Stimulated activated CD4-positive, alpha-beta T cell treated with anti-CD3 and anti-CD28 coated beads, TNF-alpha, amount 100 ng/mL, for 24 hours (primary cell): Measurements from ENCODE around the gene DNAJC6.
"Not testable (repeated sequence)": the region's sequence is repeated elsewhere in the genome, so short reads cannot be mapped to it uniquely, and the experiment has no call there.

Source experiments
- DNase-seq, 3 experiments: peaks; one replicate each; pipeline ENCODE4 v3.0.0-alpha.2; 2020; ENCODE audit warnings: low read depth in 3 of 3

The DNAJC6 gene

DNA sequence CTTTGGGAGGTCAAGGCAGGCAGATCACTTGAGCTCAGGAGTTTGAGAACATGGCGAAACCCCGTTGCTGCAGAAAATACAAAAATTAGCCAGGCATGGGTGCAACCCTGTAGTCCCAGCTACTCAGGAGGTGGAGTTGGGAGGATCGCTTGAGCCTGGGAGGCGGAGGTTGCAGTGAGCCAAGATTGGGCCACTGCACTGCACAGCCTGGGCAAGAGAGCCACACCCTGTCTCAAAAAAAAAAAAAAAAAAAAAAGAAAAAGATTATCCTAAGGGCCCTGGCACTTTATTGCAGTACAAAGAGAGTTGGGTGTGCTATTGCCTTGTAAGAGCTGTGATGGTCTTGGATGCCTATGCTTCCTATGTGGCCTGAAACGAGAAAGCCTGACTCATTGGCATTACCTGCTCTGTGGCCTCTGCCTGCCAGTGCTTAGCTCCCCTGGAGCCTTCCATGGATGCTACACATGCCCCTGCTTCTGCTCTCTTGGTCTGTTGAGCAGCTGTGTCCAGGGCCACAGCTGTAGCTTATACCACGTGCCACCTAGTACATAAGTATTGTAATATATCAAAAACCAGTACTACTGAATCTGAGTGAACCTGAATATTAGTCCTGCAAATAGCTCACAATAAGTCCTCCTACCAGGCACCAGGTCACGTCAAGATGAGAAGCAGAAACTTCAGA is 45.8 kb downstream of the DNAJC6 start:
- DNase-seq, result no peak

DNA sequence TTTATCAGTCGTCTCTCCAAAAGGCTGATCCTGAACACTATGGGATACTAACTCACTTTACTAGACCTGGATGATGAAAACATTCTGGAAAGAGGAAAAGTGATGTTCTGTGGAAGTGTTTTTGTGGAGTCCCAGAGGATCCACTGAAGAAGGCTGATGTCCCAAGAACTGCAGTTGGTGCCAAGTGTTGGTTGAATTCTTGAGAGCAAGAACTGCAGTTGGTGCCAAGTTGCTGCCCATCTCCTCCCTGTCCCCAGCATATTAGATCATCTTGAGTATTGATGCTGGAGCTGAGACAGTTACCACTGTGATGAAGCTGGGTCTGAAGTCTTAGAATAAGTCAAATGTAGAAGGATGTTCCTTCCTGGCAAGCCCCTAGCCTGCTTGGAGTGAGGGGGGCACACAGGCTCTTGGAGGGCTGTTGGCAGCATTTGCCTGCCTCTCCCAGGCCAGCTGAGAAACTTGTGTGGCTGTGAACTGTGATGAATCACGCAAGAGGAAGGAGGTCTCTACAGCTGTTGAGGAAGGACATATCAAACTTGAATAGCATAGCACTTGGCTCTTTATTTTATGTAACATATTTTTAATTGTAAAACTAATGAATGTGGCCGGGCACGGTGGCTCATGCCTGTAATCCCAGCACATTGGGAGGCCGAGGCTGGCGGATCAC is 48.1 kb downstream of the DNAJC6 start:
- DNase-seq, result no peak

GRCh38 chr1:65359888-65360287 is 50.5 kb downstream of the DNAJC6 start:
- DNase-seq, result no peak

DNA sequence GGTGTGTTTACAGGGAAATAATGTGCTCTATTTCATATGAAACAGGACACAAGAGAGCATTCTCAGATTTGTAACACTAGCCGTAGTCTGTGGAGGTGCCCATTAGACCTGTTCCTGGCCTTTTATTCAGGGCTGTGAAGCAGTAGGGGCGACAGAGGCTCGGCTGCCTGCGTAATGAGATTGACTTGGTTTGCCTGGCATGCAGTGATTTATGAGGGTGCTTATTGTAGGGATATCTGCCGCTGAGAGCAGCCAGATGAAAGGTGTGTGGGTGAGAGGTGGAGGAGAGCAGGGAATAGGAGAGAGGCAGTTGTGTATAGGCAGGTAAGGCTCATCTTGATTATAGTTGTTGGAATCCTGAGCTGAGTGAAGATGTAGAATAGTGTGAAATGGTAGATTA is 51.3 kb downstream of the DNAJC6 start:
- no peak for DNase-seq

- DNase-seq, result no peak
These were observed 53.2 kb downstream of the DNAJC6 start for GRCh38 chr1:65362545-65362944.

DNA sequence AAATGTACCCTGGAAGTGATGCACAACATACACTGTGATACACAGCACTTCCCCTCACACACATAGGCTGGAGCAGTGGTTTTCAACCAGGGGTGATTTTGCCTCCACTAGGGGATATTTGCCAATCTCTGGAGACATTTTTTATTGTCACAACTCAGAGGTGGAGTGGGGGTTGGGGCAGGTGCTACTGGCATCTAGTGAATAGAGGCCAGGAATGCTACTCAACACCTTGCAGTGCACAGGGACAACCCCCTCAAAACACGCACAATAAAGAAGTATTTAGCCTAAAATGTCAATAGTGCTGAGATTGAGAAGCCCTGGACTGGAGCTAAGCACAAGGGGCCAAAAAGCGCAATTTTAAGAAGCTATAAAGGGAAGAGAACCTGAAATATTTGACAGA is 54.1 kb downstream of the DNAJC6 start:
- no peak for DNase-seq

DNA sequence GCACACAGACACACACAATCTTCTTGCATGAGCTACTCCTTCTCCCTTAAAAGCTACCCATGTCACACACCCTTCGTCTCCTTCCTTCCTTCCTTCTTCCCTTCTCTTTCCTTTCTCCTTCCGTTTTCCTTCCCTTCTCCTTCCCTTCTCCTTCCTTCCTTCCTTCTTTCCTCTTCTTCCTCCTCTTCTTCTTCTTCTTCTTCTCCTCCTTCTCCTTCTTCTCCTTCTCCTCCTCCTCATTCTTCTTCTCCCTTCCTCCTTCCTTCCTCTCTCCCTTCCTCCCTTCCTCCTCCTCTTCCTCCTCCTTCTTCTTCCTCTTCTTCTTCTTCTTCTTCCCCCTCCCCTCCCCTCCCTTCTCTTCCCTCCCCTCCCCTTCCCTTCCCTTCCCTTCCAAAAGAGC is 59.1 kb downstream of the DNAJC6 start:
- no peak for DNase-seq

GRCh38 chr1:65371544-65371943 is 62.2 kb downstream of the DNAJC6 start:
- no peak for DNase-seq

- DNase-seq, result no peak
These were observed 63.2 kb downstream of the DNAJC6 start for GRCh38 chr1:65372557-65372956.

DNA sequence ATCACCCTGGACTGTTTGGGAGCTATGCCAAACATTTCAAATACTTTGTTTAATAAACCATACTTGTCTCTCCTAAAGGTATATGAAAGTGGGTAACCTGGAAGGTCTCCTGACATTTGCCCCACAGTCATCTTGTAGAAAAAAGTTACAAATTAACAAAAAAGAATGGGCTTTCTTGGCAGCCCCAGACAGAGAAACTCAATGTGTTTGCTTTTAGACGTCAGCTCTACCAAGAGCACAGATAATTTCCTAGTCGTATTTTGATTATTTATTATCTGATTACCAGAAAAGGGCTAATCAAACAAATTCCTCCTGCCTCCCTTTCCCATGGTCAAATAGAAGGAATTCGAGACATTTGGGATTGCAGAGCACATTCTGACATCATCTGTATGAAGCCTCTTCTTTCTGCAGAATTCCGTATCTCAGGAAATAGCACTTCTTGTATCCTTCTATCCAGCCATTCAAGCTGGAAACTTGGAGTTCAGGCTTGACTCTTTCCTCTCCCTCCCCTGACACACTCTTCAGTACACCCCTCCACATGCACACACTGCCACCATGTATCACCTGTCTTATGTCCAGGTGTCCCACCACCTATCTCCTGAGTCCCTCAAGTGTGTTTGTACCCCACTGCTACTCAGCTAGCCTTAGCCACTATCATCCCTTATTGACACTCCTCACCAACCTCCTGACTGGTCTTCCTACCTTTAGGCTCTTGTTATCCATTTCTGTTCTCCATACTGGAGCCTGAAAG is 68.3 kb downstream of the DNAJC6 start:
- no peak for DNase-seq

GRCh38 chr1:65378247-65378946 is 69.1 kb downstream of the DNAJC6 start:
- no peak for DNase-seq

DNA sequence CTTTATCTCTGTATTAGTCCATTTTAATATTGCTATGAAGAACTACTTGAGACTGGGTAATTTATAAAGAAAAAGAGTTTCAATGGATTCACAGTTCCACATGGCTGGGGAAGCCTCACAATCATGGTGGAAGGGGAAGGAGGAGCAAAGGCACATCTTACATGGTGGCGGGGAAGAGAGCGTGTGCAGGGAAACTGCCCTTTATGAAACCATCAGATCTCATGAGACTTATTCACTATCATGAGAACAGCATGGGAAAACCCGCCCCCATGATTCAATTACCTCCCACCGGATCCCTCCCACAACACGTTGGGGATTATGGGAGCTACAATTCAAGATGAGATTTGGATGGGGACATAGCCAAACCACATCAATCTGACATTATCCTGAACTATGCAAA is 75.1 kb downstream of the DNAJC6 start:
- not testable (repeated sequence) for DNase-seq

DNA sequence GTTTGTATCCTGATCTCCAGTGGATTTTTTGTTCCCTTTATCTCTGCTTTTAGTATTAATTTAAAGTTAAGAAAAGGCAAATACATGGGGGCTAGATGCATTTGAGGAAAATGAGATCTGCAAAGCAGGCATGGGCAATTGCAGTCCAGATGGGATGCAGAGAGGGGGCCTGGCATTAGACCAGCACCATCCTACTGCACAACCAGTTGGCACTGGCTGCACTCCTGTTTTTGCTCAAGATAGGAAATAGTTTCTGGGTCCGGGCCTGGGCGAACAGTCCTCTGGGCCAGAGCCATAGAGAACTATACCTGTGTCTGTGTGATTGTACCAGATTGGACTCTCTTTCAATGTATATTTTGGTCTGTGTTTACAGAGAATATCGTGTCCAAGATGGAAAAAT is 77.1 kb downstream of the DNAJC6 start:
- no peak for DNase-seq

DNA sequence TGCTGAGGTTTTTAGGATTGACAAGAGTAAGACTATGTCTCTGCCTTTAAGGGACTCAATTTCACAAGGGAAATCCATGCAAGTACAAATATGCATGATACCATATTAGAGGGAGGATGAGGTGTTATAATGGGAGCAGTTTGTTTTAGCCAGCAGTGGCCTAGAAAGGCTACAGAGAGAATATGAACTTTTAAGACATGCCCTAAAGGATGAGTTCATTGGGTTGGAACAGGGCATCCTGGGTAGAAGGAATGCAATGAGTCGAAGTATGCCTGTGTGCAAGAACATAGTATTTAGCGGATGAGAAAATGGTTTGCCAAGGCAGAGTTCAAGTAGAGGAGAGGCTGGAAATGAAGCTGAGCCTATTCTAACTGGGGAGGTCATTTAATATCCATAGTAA is 78.5 kb downstream of the DNAJC6 start:
- DNase-seq, result no peak

- DNase-seq, result no peak
These were observed 79.8 kb downstream of the DNAJC6 start for GRCh38 chr1:65388908-65389695.

DNA sequence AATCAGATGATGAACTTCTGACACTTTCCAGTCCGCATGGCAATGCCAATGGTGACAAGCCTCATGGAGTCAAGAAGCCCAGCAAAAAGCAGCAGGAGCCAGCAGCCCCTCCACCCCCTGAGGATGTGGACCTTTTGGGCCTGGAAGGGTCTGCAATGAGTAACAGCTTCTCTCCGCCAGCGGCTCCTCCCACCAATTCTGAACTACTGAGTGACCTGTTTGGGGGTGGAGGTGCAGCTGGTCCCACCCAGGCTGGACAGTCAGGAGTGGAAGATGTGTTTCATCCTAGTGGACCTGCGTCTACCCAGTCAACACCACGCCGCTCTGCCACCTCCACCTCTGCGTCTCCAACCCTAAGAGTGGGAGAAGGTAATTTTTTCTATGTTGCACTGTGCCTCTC is 83.2 kb downstream of the DNAJC6 start:
- DNase-seq, result no peak

DNA sequence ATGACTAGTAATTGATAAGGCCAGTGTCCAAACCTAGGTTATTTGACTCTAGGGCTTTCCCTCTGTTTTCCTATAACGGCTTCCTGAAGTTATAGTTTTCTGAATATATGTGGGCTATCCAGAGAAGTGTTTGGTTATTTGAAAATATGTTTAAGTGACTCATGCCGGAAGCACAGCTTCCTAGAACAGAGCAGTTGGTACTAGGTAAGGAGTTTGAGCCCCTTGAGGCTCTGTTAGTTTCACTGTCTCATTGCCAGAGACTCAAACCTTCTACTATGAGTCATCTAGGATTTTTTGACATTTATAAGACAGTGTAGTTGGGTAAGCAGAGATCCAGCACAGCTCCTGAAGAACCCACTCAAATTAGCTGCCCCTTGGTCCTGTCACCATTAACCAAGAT is 84.0 kb downstream of the DNAJC6 start:
- DNase-seq, result peak in 1 of 3 experiments; percentile 20

- DNase-seq, result no peak
These were observed 84.6 kb downstream of the DNAJC6 start for GRCh38 chr1:65393928-65394327.

DNA sequence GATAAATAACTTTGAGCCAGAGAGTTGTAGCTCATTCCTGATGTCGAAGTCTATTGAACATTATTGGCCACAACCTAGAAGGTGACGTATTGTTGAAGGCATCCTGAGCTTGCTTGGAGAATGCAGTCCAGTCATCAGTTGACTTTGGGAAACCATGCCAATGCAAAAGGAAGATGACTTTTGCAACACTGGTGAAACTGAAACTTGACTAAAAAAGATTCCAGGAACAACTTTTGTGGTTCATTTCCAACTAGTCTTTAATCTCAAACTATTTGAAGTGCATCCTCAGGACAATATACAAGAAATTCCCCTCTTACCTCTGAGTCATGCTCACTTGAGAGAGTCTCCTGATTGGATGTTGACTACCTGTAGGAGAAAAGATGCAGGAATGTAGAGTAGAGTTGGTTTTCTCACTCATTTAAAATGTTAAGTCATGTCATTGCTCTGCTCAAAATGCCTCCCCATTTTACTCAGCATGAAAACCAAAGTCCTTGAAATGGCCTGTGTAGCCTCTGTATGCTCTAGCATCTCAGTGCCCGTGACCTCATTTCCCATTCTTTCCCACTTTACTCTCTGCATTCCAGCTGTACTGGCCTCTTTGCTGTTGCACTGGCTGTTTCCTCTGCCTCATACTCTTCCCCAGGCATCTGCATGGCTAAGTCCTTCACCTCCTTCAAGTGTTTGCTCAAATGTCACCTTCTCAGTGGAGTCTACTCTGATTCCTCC is 86.7 kb downstream of the DNAJC6 start:
- no peak for DNase-seq

DNA sequence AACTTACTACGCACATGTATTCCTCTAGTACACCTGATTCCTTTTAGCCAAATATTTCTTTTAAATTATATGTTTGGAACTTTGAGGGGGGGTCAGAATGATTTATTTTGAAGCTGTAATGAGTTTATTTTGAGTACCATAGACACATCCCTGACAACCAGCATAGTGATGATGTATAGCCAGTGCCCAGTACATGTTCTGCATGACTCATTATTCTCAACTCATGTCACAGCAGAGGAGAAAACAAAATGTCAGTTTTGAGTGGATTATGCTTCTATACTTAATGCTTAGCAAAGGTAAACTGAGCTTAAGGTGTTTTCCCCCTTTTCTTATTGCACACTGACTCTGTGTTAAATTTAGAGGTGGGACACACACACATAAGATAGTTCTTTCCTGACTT is 88.7 kb downstream of the DNAJC6 start:
- no peak for DNase-seq

- no peak for DNase-seq
These were observed 89.7 kb downstream of the DNAJC6 start for GRCh38 chr1:65399003-65399402.
